Midbrain (tissue), 1 donor: ENCODE data around the gene RYR1.
"Not testable (repeated sequence)": the region's sequence is repeated elsewhere in the genome, so short reads cannot be mapped to it uniquely, and the experiment has no call there.

Experiments
- DNase-seq: peaks from one replicate; lab custom pipeline; 2025; lab: John Stamatoyannopoulos, UW

RYR1 gene

GRCh38 chr19:38514812-38515633, 81.5 kb downstream of the RYR1 start:
- peak; percentile 65 for DNase-seq

- peak; percentile 16 for DNase-seq
These were observed 82.4 kb downstream of the RYR1 start for GRCh38 chr19:38515896-38516295.

GRCh38 chr19:38516802-38517201, 83.3 kb downstream of the RYR1 start:
- DNase-seq: no peak

GRCh38 chr19:38517321-38517720, 83.8 kb downstream of the RYR1 start:
- DNase-seq: no peak

- not testable (repeated sequence) for DNase-seq
These were observed 84.5 kb downstream of the RYR1 start for GRCh38 chr19:38517980-38518379.

GRCh38 chr19:38519168-38519567, 85.7 kb downstream of the RYR1 start:
- DNase-seq: no peak

GRCh38 chr19:38519988-38520387, 86.5 kb downstream of the RYR1 start:
- no peak for DNase-seq

GRCh38 chr19:38522915-38523314, 89.4 kb downstream of the RYR1 start:
- DNase-seq: no peak

GRCh38 chr19:38523319-38523718, 89.8 kb downstream of the RYR1 start:
- DNase-seq: no peak

GRCh38 chr19:38524369-38524768, 90.9 kb downstream of the RYR1 start:
- DNase-seq: no peak

- no peak for DNase-seq
These were observed 91.6 kb downstream of the RYR1 start for GRCh38 chr19:38524994-38525634.

GRCh38 chr19:38526430-38526829, 92.9 kb downstream of the RYR1 start:
- DNase-seq: no peak

- DNase-seq: no peak
These were observed 94.1 kb downstream of the RYR1 start for GRCh38 chr19:38527466-38528136.

- DNase-seq: no peak
These were observed 94.8 kb downstream of the RYR1 start for GRCh38 chr19:38528213-38528755.

GRCh38 chr19:38528931-38529330, 95.4 kb downstream of the RYR1 start:
- no peak for DNase-seq

GRCh38 chr19:38531515-38531914, 98.0 kb downstream of the RYR1 start:
- no peak for DNase-seq

GRCh38 chr19:38532939-38533338, 99.4 kb downstream of the RYR1 start:
- DNase-seq: no peak

GRCh38 chr19:38534574-38534973, 101.1 kb downstream of the RYR1 start:
- DNase-seq: no peak

- DNase-seq: no peak
These were observed 101.7 kb downstream of the RYR1 start for GRCh38 chr19:38535212-38535611.

- DNase-seq: no peak
These were observed 103.8 kb downstream of the RYR1 start for GRCh38 chr19:38537071-38537936.

GRCh38 chr19:38538386-38538785, 104.9 kb downstream of the RYR1 start:
- DNase-seq: peak; percentile 65
